Measurements from ENCODE around the gene PPIP5K2. TPM values are rescaled to one million over a fixed set of nuclear protein-coding genes. Genes with fewer than 3 reads are reported as not detected.
"Not testable (repeated sequence)": the region's sequence is repeated elsewhere in the genome, so short reads cannot be mapped to it uniquely, and the experiment has no call there.

The PPIP5K2 gene
- polyA plus RNA-seq (ENCODE audit: insufficient read length in 3 of 3): 100 to 1,000 TPM in 1 of 3 donors, 10 to 100 TPM in 2; 68.0 to 101 (median 97.4) TPM
- long read RNA-seq, donor 1, partial matches to known transcripts: 5 of 5 reads
- long read RNA-seq, donor 1, other reads (novel, unspliced or antisense): 0 of 5 reads
- long read RNA-seq, donor 2, partial matches to known transcripts: 0 of 1 reads
- long read RNA-seq, donor 2, other reads (novel, unspliced or antisense): 0 of 1 reads
- long read RNA-seq, donor 3, partial matches to known transcripts: 59 of 61 reads
- long read RNA-seq, donor 3, other reads (novel, unspliced or antisense): 0 of 61 reads
- long read RNA-seq, donor 4, partial matches to known transcripts: 0 of 1 reads
- long read RNA-seq, donor 4, other reads (novel, unspliced or antisense): 0 of 1 reads
- long read RNA-seq, donor 5: 0 reads
- long read RNA-seq, donor 6, partial matches to known transcripts: 0 of 1 reads
- long read RNA-seq, donor 6, other reads (novel, unspliced or antisense): 0 of 1 reads
- long read RNA-seq, donor 7, partial matches to known transcripts: 32 of 34 reads
- long read RNA-seq, donor 7, other reads (novel, unspliced or antisense): 0 of 34 reads
- long read RNA-seq, donor 8: 0 reads
- long read RNA-seq, donor 9, partial matches to known transcripts: 8 of 8 reads
- long read RNA-seq, donor 9, other reads (novel, unspliced or antisense): 0 of 8 reads
- long read RNA-seq, donor 10, partial matches to known transcripts: 0 of 1 reads
- long read RNA-seq, donor 10, other reads (novel, unspliced or antisense): 0 of 1 reads
- long read RNA-seq, donor 11, partial matches to known transcripts: 0 of 2 reads
- long read RNA-seq, donor 11, other reads (novel, unspliced or antisense): 0 of 2 reads
- long read RNA-seq, donor 12, partial matches to known transcripts: 9 of 9 reads
- long read RNA-seq, donor 12, other reads (novel, unspliced or antisense): 0 of 9 reads
- long read RNA-seq, donor 13: 0 reads
- long read RNA-seq, donor 14, partial matches to known transcripts: 0 of 1 reads
- long read RNA-seq, donor 14, other reads (novel, unspliced or antisense): 0 of 1 reads
- long read RNA-seq, donor 15, partial matches to known transcripts: 0 of 2 reads
- long read RNA-seq, donor 15, other reads (novel, unspliced or antisense): 0 of 2 reads
- long read RNA-seq, donor 16, partial matches to known transcripts: 53 of 57 reads
- long read RNA-seq, donor 16, other reads (novel, unspliced or antisense): 0 of 57 reads

- DNase-seq (ENCODE audit: extremely low read depth in 1 of 11, low read depth in 9 of 11, low spot score in 4 of 11): peak; percentile 94 to 98 (median 97)
Measured at GRCh38 chr5:103119765-103120606, at the start of gene PPIP5K2, which contains the start of gene GIN1. TSS of gene PPIP5K2 (plus strand) at chr5:103120301. CDS start at chr5:103129590, 9,289 bp downstream. TSS of gene GIN1 (minus strand) at chr5:103120138. CDS start at chr5:103108707, 11,431 bp downstream.

GRCh38 chr5:103073500-103073899 lies 46.6 kb upstream of the PPIP5K2 start:
- DNase-seq (ENCODE audit: extremely low read depth in 1 of 11, low read depth in 9 of 11, low spot score in 4 of 11): not testable (repeated sequence)

- DNase-seq (ENCODE audit: extremely low read depth in 1 of 11, low read depth in 9 of 11, low spot score in 4 of 11): no peak
Measured at GRCh38 chr5:103075442-103075841, 44.7 kb upstream of the PPIP5K2 start.

GRCh38 chr5:103079796-103080195 lies 40.3 kb upstream of the PPIP5K2 start:
- DNase-seq (ENCODE audit: extremely low read depth in 1 of 11, low read depth in 9 of 11, low spot score in 4 of 11): no peak

- DNase-seq (ENCODE audit: extremely low read depth in 1 of 11, low read depth in 9 of 11, low spot score in 4 of 11): no peak
Measured at GRCh38 chr5:103086547-103086946, 33.6 kb upstream of the PPIP5K2 start.

- DNase-seq (ENCODE audit: extremely low read depth in 1 of 11, low read depth in 9 of 11, low spot score in 4 of 11): no peak
Measured at GRCh38 chr5:103089272-103089671, 30.8 kb upstream of the PPIP5K2 start.

GRCh38 chr5:103090791-103091190 lies 29.3 kb upstream of the PPIP5K2 start:
- no peak for DNase-seq (ENCODE audit: extremely low read depth in 1 of 11, low read depth in 9 of 11, low spot score in 4 of 11)

GRCh38 chr5:103092676-103093075 lies 27.4 kb upstream of the PPIP5K2 start:
- no peak for DNase-seq (ENCODE audit: extremely low read depth in 1 of 11, low read depth in 9 of 11, low spot score in 4 of 11)

- no peak for DNase-seq (ENCODE audit: extremely low read depth in 1 of 11, low read depth in 9 of 11, low spot score in 4 of 11)
Measured at GRCh38 chr5:103093727-103094126, 26.4 kb upstream of the PPIP5K2 start.

- DNase-seq (ENCODE audit: extremely low read depth in 1 of 11, low read depth in 9 of 11, low spot score in 4 of 11): no peak
Measured at GRCh38 chr5:103094737-103095136, 25.4 kb upstream of the PPIP5K2 start.

GRCh38 chr5:103098993-103099392 lies 21.1 kb upstream of the PPIP5K2 start:
- DNase-seq (ENCODE audit: extremely low read depth in 1 of 11, low read depth in 9 of 11, low spot score in 4 of 11): no peak

GRCh38 chr5:103101079-103101750 lies 18.9 kb upstream of the PPIP5K2 start:
- no peak for DNase-seq (ENCODE audit: extremely low read depth in 1 of 11, low read depth in 9 of 11, low spot score in 4 of 11)

- no peak for DNase-seq (ENCODE audit: extremely low read depth in 1 of 11, low read depth in 9 of 11, low spot score in 4 of 11)
Measured at GRCh38 chr5:103102234-103102633, 17.9 kb upstream of the PPIP5K2 start.

- DNase-seq (ENCODE audit: extremely low read depth in 1 of 11, low read depth in 9 of 11, low spot score in 4 of 11): no peak
Measured at GRCh38 chr5:103108086-103108485, 12.0 kb upstream of the PPIP5K2 start.

- DNase-seq (ENCODE audit: extremely low read depth in 1 of 11, low read depth in 9 of 11, low spot score in 4 of 11): no peak
Measured at GRCh38 chr5:103109277-103109676, 10.8 kb upstream of the PPIP5K2 start.

- no peak for DNase-seq (ENCODE audit: extremely low read depth in 1 of 11, low read depth in 9 of 11, low spot score in 4 of 11)
Measured at GRCh38 chr5:103110403-103110802, 9.7 kb upstream of the PPIP5K2 start.

GRCh38 chr5:103111468-103111867 lies 8.6 kb upstream of the PPIP5K2 start:
- DNase-seq (ENCODE audit: extremely low read depth in 1 of 11, low read depth in 9 of 11, low spot score in 4 of 11): no peak

- no peak for DNase-seq (ENCODE audit: extremely low read depth in 1 of 11, low read depth in 9 of 11, low spot score in 4 of 11)
Measured at GRCh38 chr5:103112910-103113309, 7.2 kb upstream of the PPIP5K2 start.
